Right lobe of liver (tissue), 4 donors: ENCODE measurements around the gene AIF1.

Source experiments
- POLR2A ChIP-seq: fragments of 450-650 bp; IDR thresholded peaks from one replicate; pipeline ENCODE4 v1.6.1; 2017; ENCODE audit warnings: antibody characterized with exemption, mild to moderate bottlenecking
- TF ChIP-seq, protein P1 (sequence below), 4 donors: fragments of 200-600 bp in 3 of 4; fragments of 450-650 bp in 1 of 4; IDR thresholded peaks; one replicate each; pipeline versions ENCODE4 v1.5.1 to v1.8.0; 2016 to 2022; ENCODE audit warnings: antibody characterized with exemption in 4 of 4, mild to moderate bottlenecking in 2 of 4
- donor health status: DM: no; HTN: no; CAD: no.
- donor health status: DM: no; HTN: no; CAD: no.
- donor health status: DM: no; HTN: yes; CAD: no.

DNA sequence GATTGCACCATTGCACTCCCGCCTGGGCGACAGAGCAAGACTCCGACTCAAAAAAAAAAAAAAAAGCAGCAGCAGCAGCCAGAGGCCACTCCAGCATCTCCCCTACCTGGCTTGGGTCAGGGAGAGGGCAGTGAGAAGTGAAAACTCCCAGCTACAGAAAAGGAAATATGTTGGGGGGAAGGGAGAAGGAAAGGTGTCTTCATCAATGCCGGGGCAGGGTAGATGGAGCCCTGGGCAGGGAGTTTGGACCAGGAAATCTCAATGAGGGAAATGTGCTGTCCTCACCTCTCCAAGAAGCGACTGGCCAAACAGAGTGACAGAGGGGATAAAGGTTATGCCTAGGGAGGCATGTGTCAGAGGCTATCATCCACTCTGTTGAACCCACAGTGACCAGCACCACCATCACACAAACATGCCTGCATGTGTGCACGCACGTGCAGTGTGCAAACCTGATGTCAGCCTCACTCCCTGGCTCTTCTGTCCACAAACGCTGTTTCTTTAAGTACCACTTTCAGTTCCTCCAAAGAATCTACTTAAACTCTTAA lies 887 bp upstream of the AIF1 start:
- TF ChIP-seq, protein P1, sequence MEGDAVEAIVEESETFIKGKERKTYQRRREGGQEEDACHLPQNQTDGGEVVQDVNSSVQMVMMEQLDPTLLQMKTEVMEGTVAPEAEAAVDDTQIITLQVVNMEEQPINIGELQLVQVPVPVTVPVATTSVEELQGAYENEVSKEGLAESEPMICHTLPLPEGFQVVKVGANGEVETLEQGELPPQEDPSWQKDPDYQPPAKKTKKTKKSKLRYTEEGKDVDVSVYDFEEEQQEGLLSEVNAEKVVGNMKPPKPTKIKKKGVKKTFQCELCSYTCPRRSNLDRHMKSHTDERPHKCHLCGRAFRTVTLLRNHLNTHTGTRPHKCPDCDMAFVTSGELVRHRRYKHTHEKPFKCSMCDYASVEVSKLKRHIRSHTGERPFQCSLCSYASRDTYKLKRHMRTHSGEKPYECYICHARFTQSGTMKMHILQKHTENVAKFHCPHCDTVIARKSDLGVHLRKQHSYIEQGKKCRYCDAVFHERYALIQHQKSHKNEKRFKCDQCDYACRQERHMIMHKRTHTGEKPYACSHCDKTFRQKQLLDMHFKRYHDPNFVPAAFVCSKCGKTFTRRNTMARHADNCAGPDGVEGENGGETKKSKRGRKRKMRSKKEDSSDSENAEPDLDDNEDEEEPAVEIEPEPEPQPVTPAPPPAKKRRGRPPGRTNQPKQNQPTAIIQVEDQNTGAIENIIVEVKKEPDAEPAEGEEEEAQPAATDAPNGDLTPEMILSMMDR (IDR thresholded peaks at IDR 0.05), result no peak
- TF ChIP-seq POLR2A, result no peak
